Rectal smooth muscle tissue (tissue), 1 donor: Measurements from ENCODE around the gene PLEKHA6.

ENCODE experiments used
- H3K27ac ChIP-seq: one replicate; pipeline ENCODE4 v1.7.0; 2013; ENCODE audit warnings: low read depth, low read length, inconsistent platforms
- H3K27me3 ChIP-seq: one replicate; pipeline ENCODE4 v1.7.0; 2013; ENCODE audit warnings: low read length; ENCODE audit not compliant: control insufficient read depth, insufficient read depth
- H3K36me3 ChIP-seq: one replicate; pipeline ENCODE4 v1.7.0; 2013; ENCODE audit warnings: low read length; ENCODE audit not compliant: control insufficient read depth, insufficient read depth
- H3K4me1 ChIP-seq: one replicate; pipeline ENCODE4 v1.7.0; 2013; ENCODE audit warnings: low read length; ENCODE audit not compliant: control insufficient read depth, insufficient read depth
- H3K4me3 ChIP-seq: one replicate; pipeline ENCODE4 v1.7.0; 2013; ENCODE audit warnings: low read length
- H3K9ac ChIP-seq: one replicate; pipeline ENCODE4 v1.7.0; 2013; ENCODE audit warnings: low read length

The PLEKHA6 gene

GRCh38 chr1:204348242-204348641, 11.5 kb downstream of the PLEKHA6 start:
- no peaks in the 10 kb centered on the region for H3K36me3 ChIP-seq
- no peak overlapping the region for H3K9ac ChIP-seq
- peaks cover 3% of the 10 kb centered on the region for H3K27me3 ChIP-seq
- H3K27ac ChIP-seq = peak overlapping the region; percentile 38
- H3K4me3 ChIP-seq = no peak overlapping the region
- no peaks in the 10 kb centered on the region for H3K4me1 ChIP-seq

DNA sequence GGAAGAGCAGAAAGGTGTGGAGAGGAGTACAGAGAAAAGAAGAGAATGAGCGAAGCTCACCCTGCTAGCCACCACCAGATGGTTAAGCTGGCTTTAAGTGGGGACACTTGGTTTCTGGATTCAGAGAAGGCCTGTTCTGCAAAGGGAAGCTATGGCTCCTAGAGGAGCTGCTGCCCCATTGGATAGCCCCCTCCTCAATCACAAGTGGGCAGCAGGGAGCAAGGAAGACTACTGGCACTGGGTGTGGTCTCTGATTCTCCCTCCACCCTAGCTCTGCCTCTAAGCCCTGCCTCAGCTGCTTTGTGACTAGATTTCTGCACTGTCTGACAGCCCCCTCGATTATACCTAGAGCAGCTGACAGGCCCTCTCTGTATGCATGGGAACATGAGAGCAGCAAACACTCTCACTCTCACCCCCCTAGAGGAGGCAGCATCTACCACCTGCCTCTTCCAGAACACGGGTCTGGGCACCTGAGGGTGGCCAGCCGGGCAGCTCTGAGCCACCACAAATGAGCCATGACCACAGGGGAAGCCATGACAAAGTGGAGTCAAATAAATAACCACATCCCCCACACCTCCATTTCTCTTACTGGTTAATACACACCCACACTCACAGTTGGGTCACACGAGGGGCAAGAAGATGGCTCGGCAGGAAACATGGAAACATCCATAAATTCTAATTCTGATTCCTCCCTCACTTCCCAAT, 13.6 kb downstream of the PLEKHA6 start:
- Histone ChIP-seq H3K4me1 (no peaks in the 10 kb centered on the region), H3K27ac (no peak overlapping the region), H3K9ac (no peak overlapping the region), H3K27me3 (peaks cover 3% of the 10 kb centered on the region), H3K4me3 (no peak overlapping the region), H3K36me3 (no peaks in the 10 kb centered on the region)

DNA sequence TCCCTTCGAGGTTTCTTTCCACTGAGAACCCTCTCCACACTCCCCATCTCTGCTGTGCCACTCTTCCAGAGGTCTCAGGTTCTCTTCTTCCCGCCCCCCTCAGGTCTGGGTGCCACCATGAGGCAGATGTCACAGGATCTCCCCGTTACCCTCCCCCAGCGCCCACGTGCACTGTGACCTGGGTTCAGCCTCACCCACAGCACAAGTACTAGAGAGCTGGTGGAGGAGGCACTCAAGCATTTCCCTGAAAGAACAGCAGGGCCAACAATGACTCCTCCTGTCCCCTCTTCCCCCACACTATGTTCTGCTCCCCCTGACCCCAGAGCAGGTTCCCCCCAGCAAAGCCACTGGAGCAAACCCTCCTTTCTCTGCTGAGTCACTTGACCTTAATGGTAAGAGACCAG, 14.3 kb downstream of the PLEKHA6 start:
- no peak overlapping the region for H3K4me3 ChIP-seq
- H3K27me3 ChIP-seq = no peaks in the 10 kb centered on the region
- H3K4me1 ChIP-seq = no peaks in the 10 kb centered on the region
- H3K27ac ChIP-seq = no peak overlapping the region
- H3K36me3 ChIP-seq = no peaks in the 10 kb centered on the region
- H3K9ac ChIP-seq = no peak overlapping the region

DNA sequence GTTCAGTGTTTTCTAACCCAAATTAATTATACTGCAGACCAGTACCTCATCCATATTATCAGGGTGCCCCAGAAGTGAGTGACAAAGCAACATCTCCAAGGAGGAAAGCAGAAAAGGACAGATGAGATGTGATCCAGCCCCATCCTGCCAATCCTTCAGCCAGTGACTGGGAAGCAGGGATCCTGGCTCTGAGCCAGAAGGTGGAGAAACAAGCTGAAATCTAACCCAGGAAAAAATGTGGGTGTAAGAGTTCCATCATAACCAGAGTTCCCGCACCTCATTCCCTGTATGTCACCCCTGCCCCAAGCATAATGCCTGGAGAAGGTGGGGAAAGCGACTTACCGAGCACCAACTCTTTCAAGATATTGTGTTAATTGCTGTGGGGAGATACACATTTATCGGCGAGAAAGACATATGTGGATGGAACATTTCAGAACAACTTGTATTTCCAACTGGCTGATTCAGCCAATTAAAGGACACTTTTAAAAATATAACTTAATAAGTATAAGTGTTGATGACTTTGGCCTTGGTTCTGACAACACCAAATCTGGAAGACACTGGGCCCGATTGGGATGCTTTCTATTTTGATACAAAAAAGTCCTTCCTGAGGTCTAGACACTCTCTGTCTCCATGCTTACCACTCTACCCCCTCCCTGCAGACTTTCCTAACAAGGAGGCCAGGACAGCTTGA, 14.9 kb downstream of the PLEKHA6 start:
- no peak overlapping the region for H3K4me3 ChIP-seq
- no peak overlapping the region for H3K9ac ChIP-seq
- no peaks in the 10 kb centered on the region for H3K36me3 ChIP-seq
- H3K4me1 ChIP-seq = no peaks in the 10 kb centered on the region
- H3K27ac ChIP-seq = no peak overlapping the region
- no peaks in the 10 kb centered on the region for H3K27me3 ChIP-seq

GRCh38 chr1:204343802-204344201, 15.9 kb downstream of the PLEKHA6 start:
- H3K4me3 ChIP-seq = no peak overlapping the region
- H3K36me3 ChIP-seq = no peaks in the 10 kb centered on the region
- no peaks in the 10 kb centered on the region for H3K27me3 ChIP-seq
- no peaks in the 10 kb centered on the region for H3K4me1 ChIP-seq
- H3K9ac ChIP-seq = no peak overlapping the region
- H3K27ac ChIP-seq = no peak overlapping the region

GRCh38 chr1:204343247-204343646, 16.5 kb downstream of the PLEKHA6 start:
- Histone ChIP-seq H3K4me3 (no peak overlapping the region), H3K27ac (no peak overlapping the region), H3K27me3 (no peaks in the 10 kb centered on the region), H3K9ac (no peak overlapping the region), H3K4me1 (no peaks in the 10 kb centered on the region), H3K36me3 (no peaks in the 10 kb centered on the region)

- H3K4me1 ChIP-seq = no peaks in the 10 kb centered on the region
- no peak overlapping the region for H3K9ac ChIP-seq
- no peak overlapping the region for H3K4me3 ChIP-seq
- H3K27ac ChIP-seq = no peak overlapping the region
- no peaks in the 10 kb centered on the region for H3K27me3 ChIP-seq
- H3K36me3 ChIP-seq = no peaks in the 10 kb centered on the region
Measured at GRCh38 chr1:204342310-204342709, 17.4 kb downstream of the PLEKHA6 start.

DNA sequence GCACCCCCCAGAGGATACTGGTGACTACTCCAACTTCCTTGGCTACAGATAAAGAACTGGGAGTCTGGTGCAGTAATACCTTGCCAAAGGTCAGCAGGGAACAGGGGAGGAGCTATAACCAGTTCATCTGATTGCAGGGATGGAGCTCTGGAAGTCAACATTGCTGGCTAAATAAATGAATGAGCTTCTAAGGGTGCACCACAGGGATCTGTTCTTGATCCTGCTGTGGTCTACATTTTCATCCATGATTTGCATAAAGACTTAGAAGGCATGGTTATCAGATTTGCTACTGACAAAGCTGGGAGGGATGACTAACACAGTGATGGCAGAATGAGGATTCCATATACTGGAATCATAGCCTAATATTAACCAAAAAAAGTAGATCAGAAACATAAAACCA, 18.3 kb downstream of the PLEKHA6 start:
- H3K9ac ChIP-seq = no peak overlapping the region
- no peaks in the 10 kb centered on the region for H3K27me3 ChIP-seq
- no peak overlapping the region for H3K4me3 ChIP-seq
- no peak overlapping the region for H3K27ac ChIP-seq
- H3K36me3 ChIP-seq = no peaks in the 10 kb centered on the region
- no peaks in the 10 kb centered on the region for H3K4me1 ChIP-seq

- Histone ChIP-seq H3K4me1 (no peaks in the 10 kb centered on the region), H3K27me3 (no peaks in the 10 kb centered on the region), H3K36me3 (no peaks in the 10 kb centered on the region), H3K9ac (no peak overlapping the region), H3K27ac (no peak overlapping the region), H3K4me3 (no peak overlapping the region)
Measured at GRCh38 chr1:204340081-204340889, 19.4 kb downstream of the PLEKHA6 start.

- Histone ChIP-seq H3K9ac (no peak overlapping the region), H3K4me1 (no peaks in the 10 kb centered on the region), H3K27me3 (no peaks in the 10 kb centered on the region), H3K4me3 (no peak overlapping the region), H3K36me3 (no peaks in the 10 kb centered on the region), H3K27ac (no peak overlapping the region)
Measured at GRCh38 chr1:204339541-204339940, 20.2 kb downstream of the PLEKHA6 start.

- no peak overlapping the region for H3K9ac ChIP-seq
- no peaks in the 10 kb centered on the region for H3K4me1 ChIP-seq
- H3K4me3 ChIP-seq = peak overlapping the region; percentile 6
- H3K27ac ChIP-seq = no peak overlapping the region
- no peaks in the 10 kb centered on the region for H3K27me3 ChIP-seq
- H3K36me3 ChIP-seq = no peaks in the 10 kb centered on the region
Measured at GRCh38 chr1:204338997-204339396, 20.7 kb downstream of the PLEKHA6 start.

- H3K4me3 ChIP-seq = peak overlapping the region; percentile 6
- no peak overlapping the region for H3K27ac ChIP-seq
- H3K4me1 ChIP-seq = no peaks in the 10 kb centered on the region
- H3K9ac ChIP-seq = no peak overlapping the region
- no peaks in the 10 kb centered on the region for H3K36me3 ChIP-seq
- H3K27me3 ChIP-seq = no peaks in the 10 kb centered on the region
Measured at GRCh38 chr1:204338360-204338759, 21.4 kb downstream of the PLEKHA6 start.
